ENCODE data around the gene FXN. TPM values are rescaled to one million over a fixed set of nuclear protein-coding genes. Genes with fewer than 3 reads are reported as not detected.

FXN gene
- total RNA-seq, 5 donors from 2014 or later (not counting 1 experiment from before 2014, with no cell fraction given), result 13.1 to 20.3 (median 15.9) TPM

DNA sequence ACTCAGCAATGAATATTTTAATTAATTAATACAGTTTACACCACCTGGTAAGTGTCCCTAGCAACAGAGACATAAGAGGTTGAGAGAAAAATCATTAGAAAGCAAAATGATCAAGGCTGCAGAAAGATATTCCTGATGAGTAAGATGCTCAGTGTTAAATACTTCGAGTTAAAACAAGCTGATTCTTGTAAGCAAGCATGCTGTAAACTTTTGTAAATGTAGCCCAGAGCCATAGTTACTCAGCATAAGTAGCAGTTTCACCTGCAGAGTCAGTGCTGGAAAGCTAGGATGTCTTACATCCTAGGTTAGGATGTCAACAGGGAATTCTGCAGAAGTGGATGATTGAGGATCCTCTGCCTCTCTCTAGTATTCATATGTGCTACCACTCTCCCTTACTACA is 25.8 kb upstream of the FXN start:
- ChIA-PET POLR2A (no interaction called here), CTCF (interaction anchor here (0.9 to 1.5 kb wide), 4 partner anchors 10 to 13 kb away, joined by 3 to 6 read pairs (median 5); no protein-coding TSS in a partner anchor)
- H3K4me3 Mint-ChIP-seq, result no peak overlapping the region

DNA sequence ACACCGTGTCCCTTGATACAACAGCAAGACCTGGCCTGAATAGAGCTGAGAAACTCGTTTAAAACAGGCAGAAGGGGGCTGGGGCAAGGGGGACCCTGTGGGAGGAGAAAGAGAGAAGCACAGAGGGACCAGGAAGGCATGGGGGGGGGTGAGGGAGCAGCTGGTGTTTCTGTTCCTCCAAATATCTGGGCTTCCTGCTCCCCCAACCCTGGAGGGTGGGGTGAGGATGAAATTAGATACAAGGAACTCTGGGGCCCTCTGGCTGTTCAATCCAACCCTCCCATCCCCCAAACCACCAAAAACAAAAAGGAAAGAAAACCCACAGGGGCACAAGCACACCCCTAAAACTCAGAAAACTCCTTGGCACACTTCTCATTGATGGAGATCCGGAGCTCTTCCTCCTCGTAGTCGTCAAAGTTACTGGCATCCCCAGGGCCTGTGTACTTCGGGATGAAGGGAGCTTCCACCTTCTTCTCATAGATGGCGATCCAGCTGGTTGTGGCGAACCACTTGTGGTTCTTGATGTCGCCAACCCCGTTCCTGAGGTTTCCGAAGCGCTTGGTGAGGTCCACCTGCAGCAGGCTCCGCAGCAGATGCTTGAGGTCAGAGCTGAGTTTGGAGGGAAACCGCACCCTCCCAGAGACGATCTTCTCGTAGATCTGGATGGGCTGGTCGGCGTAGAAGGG is 22.7 kb upstream of the FXN start:
- POLR2A ChIA-PET, result interaction anchor here in 1 of 2 donors (0.7 kb wide), 1 partner anchor 657 kb away, joined by 3 read pairs; the partner anchor contains the start of gene PGM5

More for the DNA sequence above, 25.8 kb upstream of the FXN start:
- Histone ChIP-seq H3K27ac (ENCODE audit: low read length) (no peak overlapping the region), H3K36me3 (ENCODE audit: control insufficient read depth in 2 of 2, extremely low read depth in 1 of 2, insufficient read depth in 1 of 2, low read length in 1 of 2) (no peaks in the 10 kb centered on the region), H3K9me3 (no peaks in the 10 kb centered on the region), H3K4me1 (ENCODE audit: control insufficient read depth in 1 of 2, extremely low read depth in 1 of 2, insufficient read depth in 2 of 2, low read length in 2 of 2) (peaks cover 0 to 9% of the 10 kb centered on the region in 2 experiments), H3K27me3 (replicated peaks in 1 of 2; ENCODE audit: control insufficient read depth in 2 of 2, extremely low read depth in 1 of 2, insufficient read depth in 2 of 2, low read length in 1 of 2) (peaks cover 0 to 27% of the 10 kb centered on the region in 2 experiments), H3K4me3 (ENCODE audit: control insufficient read depth in 1 of 2, extremely low read depth in 1 of 2, low read length in 1 of 2) (no peak overlapping the region)
- Mint-ChIP-seq H3K27me3 (peaks cover 19 to 22% of the 10 kb centered on the region in 2 donors), H3K27ac (no peak overlapping the region), H3K36me3 (no peaks in the 10 kb centered on the region), H3K4me1 (peaks cover 7 to 13% (median 8%) of the 10 kb centered on the region in 3 donors), H3K9me3 (no peaks in the 10 kb centered on the region)
- WGBS (ENCODE audit: insufficient coverage), result 71% methylated on average over 1 of the region's 1 CpG
- ATAC-seq (replicated peaks in 1 of 4), result no peak
- DNase-seq, result no peak

DNA sequence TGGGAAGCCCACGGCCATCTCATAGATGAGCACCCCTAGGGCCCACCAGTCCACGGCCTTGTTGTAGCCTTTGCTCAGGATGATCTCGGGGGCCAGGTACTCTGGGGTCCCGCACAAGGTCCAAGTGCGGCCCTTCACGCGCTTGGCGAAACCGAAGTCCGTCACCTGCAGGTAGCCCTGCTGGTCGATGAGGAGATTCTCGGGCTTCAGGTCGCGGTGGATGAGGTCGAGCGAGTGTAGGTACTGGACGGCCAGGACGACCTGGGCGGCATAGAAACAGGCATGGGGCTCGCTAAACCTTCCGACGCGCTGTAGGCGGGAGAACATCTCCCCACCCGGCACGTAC is 22.2 kb upstream of the FXN start:
- Mint-ChIP-seq H3K36me3 (no peaks in the 10 kb centered on the region), H3K27me3 (peaks cover 19 to 22% of the 10 kb centered on the region in 2 donors), H3K27ac (no peak overlapping the region), H3K4me1 (peaks cover 7 to 16% (median 11%) of the 10 kb centered on the region in 3 donors), H3K4me3 (peak overlapping the region in 1 of 3 donors; percentile 37), H3K9me3 (no peaks in the 10 kb centered on the region)
- 89% methylated on average over 21 of the region's 26 CpGs for WGBS (ENCODE audit: insufficient coverage)
- ChIA-PET POLR2A (interaction anchor here in 1 of 2 donors (0.7 kb wide), 1 partner anchor 657 kb away, joined by 3 read pairs; the partner anchor contains the start of gene PGM5), CTCF (no interaction called here)
- H3K27me3 ChIP-seq (replicated peaks in 1 of 2; ENCODE audit: control insufficient read depth in 2 of 2, extremely low read depth in 1 of 2, insufficient read depth in 2 of 2, low read length in 1 of 2), result peaks cover 0 to 25% of the 10 kb centered on the region in 2 experiments
- no peaks in the 10 kb centered on the region for H3K9me3 ChIP-seq
- DNase-seq (no peak), ATAC-seq (replicated peaks in 1 of 4) (no peak)
- no peaks in the 10 kb centered on the region for H3K36me3 ChIP-seq (ENCODE audit: control insufficient read depth in 2 of 2, extremely low read depth in 1 of 2, insufficient read depth in 1 of 2, low read length in 1 of 2)
- no peak overlapping the region for H3K27ac ChIP-seq (ENCODE audit: low read length)
- no peak overlapping the region for H3K4me3 ChIP-seq (ENCODE audit: control insufficient read depth in 1 of 2, extremely low read depth in 1 of 2, low read length in 1 of 2)
- H3K4me1 ChIP-seq (ENCODE audit: control insufficient read depth in 1 of 2, extremely low read depth in 1 of 2, insufficient read depth in 2 of 2, low read length in 2 of 2), result peaks cover 0 to 9% of the 10 kb centered on the region in 2 experiments

More for the DNA sequence above, 22.7 kb upstream of the FXN start:
- Histone ChIP-seq H3K4me1 (ENCODE audit: control insufficient read depth in 1 of 2, extremely low read depth in 1 of 2, insufficient read depth in 2 of 2, low read length in 2 of 2) (peaks cover 0 to 9% of the 10 kb centered on the region in 2 experiments), H3K9me3 (no peaks in the 10 kb centered on the region), H3K27me3 (replicated peaks in 1 of 2; ENCODE audit: control insufficient read depth in 2 of 2, extremely low read depth in 1 of 2, insufficient read depth in 2 of 2, low read length in 1 of 2) (peaks cover 0 to 25% of the 10 kb centered on the region in 2 experiments), H3K27ac (ENCODE audit: low read length) (no peak overlapping the region), H3K36me3 (ENCODE audit: control insufficient read depth in 2 of 2, extremely low read depth in 1 of 2, insufficient read depth in 1 of 2, low read length in 1 of 2) (no peaks in the 10 kb centered on the region), H3K4me3 (ENCODE audit: control insufficient read depth in 1 of 2, extremely low read depth in 1 of 2, low read length in 1 of 2) (no peak overlapping the region)
- CTCF ChIA-PET, result interaction anchor here (0.6 to 1.1 kb wide), 3 partner anchors 10 to 16 kb away, joined by 5 to 7 read pairs (median 6); no protein-coding TSS in a partner anchor
- WGBS (ENCODE audit: insufficient coverage), result 4% methylated on average over 16 of the region's 18 CpGs
- no peaks in the 10 kb centered on the region for H3K36me3 Mint-ChIP-seq
- no peaks in the 10 kb centered on the region for H3K9me3 Mint-ChIP-seq
- H3K27me3 Mint-ChIP-seq, result peaks cover 19 to 22% of the 10 kb centered on the region in 2 donors
- DNase-seq (peak in 2 of 35 experiments; percentile 2 to 6), ATAC-seq (replicated peaks in 1 of 4) (no peak)
- H3K27ac Mint-ChIP-seq, result no peak overlapping the region
- H3K4me3 Mint-ChIP-seq, result peak overlapping the region in 1 of 3 donors; percentile 37
- H3K4me1 Mint-ChIP-seq, result peaks cover 7 to 13% (median 8%) of the 10 kb centered on the region in 3 donors

DNA sequence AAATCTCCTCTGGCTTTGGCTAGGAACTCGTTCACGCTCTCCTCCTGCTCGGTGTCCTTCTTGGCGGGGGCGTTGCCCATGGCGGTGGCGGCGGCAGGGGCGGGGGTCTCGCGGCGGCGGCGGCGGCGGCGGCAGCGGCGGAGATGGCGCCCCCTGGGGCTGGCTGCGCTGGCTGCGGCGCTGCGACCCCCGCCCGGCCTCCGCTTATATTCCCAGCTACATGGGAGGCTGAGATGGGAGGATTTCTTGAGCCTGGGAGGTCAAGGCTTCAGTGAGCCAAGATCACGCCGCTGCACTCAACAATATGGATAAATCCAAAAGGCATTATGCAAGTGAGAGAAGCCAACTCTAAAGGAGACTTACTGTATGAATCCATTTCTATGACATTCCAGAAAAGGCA is 21.5 kb upstream of the FXN start, which contains the start of gene PRKACG:
Gene PRKACG (minus strand): TSS at position 101 of the 400 bp plus-strand sequence. CDS start 21 bp downstream, at position 80.
- ChIA-PET POLR2A (no interaction called here), CTCF (no interaction called here)
- ATAC-seq (replicated peaks in 1 of 4) (no peak), DNase-seq (no peak)
- peaks cover 0 to 25% of the 10 kb centered on the region in 2 experiments for H3K27me3 ChIP-seq (replicated peaks in 1 of 2; ENCODE audit: control insufficient read depth in 2 of 2, extremely low read depth in 1 of 2, insufficient read depth in 2 of 2, low read length in 1 of 2)
- 98% methylated on average over 8 of the region's 29 CpGs for WGBS (ENCODE audit: insufficient coverage)
- H3K36me3 ChIP-seq (ENCODE audit: control insufficient read depth in 2 of 2, extremely low read depth in 1 of 2, insufficient read depth in 1 of 2, low read length in 1 of 2), result no peaks in the 10 kb centered on the region
- no peaks in the 10 kb centered on the region for H3K9me3 Mint-ChIP-seq
- H3K27me3 Mint-ChIP-seq, result peaks cover 19 to 22% of the 10 kb centered on the region in 2 donors
- no peaks in the 10 kb centered on the region for H3K36me3 Mint-ChIP-seq
- no peak within 1 kb of the TSS for H3K27ac ChIP-seq (ENCODE audit: low read length)
- no peak within 1 kb of the TSS for H3K27ac Mint-ChIP-seq
- peaks cover 0 to 13% of the 10 kb centered on the region in 2 experiments for H3K4me1 ChIP-seq (ENCODE audit: control insufficient read depth in 1 of 2, extremely low read depth in 1 of 2, insufficient read depth in 2 of 2, low read length in 2 of 2)
- H3K4me3 ChIP-seq (ENCODE audit: control insufficient read depth in 1 of 2, extremely low read depth in 1 of 2, low read length in 1 of 2), result no peak within 1 kb of the TSS
- H3K4me3 Mint-ChIP-seq, result peak within 1 kb of the TSS in 1 of 3 donors; percentile 37
- peaks cover 11 to 23% (median 17%) of the 10 kb centered on the region in 3 donors for H3K4me1 Mint-ChIP-seq
- no peaks in the 10 kb centered on the region for H3K9me3 ChIP-seq

DNA sequence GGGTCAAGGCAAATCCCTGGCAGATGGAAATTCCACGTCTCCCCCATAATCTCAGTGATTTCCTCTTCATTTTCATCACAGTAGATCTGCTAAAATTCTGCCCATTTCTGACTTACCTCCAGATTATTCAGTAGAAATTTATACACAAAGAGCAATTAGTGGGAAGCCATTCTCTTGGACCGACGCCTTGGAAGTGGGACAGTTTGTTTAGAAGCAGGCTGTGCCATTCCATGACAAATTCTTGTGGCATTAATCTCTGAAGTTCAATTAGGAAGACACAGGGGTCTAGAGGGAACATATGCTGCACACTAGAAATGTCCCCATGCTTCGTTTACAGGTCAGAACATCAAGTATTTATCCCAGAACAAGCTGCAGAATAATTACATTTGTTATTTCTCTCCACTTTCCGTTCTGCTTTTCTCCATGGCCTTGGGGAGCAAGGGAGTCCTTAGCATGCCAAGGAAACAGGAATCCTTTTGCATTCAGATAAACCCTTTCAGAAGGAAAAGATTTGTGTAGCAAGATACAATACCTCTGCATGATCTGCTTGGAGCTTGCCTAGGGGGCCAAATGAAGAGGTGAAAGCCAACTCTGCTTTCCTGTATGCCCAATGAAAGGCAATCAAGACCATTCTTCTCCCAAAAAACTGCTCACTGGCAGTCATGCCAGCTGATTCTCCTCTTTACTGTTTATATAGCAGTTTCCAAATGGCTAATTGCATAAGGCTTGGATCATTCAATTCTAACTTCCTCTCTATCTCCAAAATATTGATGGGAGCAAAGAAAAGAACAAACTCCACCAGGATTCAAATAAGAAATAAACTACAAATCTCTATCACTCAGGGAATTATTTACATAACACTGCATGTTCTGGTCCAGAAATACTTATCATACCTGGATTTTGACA is 19.1 kb upstream of the FXN start:
- ChIA-PET POLR2A (no interaction called here), CTCF (no interaction called here)

DNA sequence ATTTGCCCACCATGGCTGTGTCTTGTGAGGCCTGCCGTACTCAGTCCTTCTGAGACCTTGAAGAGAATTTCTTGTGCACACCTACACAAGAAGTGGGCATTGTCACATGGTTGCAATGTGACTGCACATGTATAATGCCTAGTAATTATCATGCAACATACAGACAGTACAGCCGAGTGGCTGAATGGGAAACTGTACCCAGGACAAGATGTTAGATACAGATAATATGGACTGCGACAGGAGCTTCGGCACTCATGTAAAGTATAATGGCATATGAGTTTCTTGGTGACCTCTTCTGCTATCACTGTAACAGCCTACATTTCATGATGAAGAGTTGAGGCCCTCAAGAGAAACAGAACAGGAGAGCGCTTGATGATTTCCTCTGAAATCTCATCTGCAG is 16.8 kb upstream of the FXN start:
- no peak overlapping the region for H3K4me3 ChIP-seq (ENCODE audit: control insufficient read depth in 1 of 2, extremely low read depth in 1 of 2, low read length in 1 of 2)
- ChIA-PET CTCF (no interaction called here), POLR2A (no interaction called here)
- H3K36me3 Mint-ChIP-seq, result no peaks in the 10 kb centered on the region
- no peaks in the 10 kb centered on the region for H3K27me3 Mint-ChIP-seq
- ATAC-seq (replicated peaks in 1 of 4), result no peak
- no CpG with 5 or more reads among the region's 5 CpGs for WGBS (ENCODE audit: insufficient coverage)
- H3K4me1 ChIP-seq (ENCODE audit: control insufficient read depth in 1 of 2, extremely low read depth in 1 of 2, insufficient read depth in 2 of 2, low read length in 2 of 2), result peaks cover 8 to 22% of the 10 kb centered on the region in 2 experiments
- no peak overlapping the region for H3K27ac ChIP-seq (ENCODE audit: low read length)
- no peaks in the 10 kb centered on the region for H3K36me3 ChIP-seq (ENCODE audit: control insufficient read depth in 2 of 2, extremely low read depth in 1 of 2, insufficient read depth in 1 of 2, low read length in 1 of 2)
- peak overlapping the region in 1 of 3 donors; percentile 14 for H3K4me3 Mint-ChIP-seq
- H3K4me1 Mint-ChIP-seq, result peaks cover 22 to 42% (median 37%) of the 10 kb centered on the region in 3 donors
- peaks cover 0 to 4% of the 10 kb centered on the region in 2 experiments for H3K27me3 ChIP-seq (replicated peaks in 1 of 2; ENCODE audit: control insufficient read depth in 2 of 2, extremely low read depth in 1 of 2, insufficient read depth in 2 of 2, low read length in 1 of 2)
- H3K9me3 Mint-ChIP-seq, result no peaks in the 10 kb centered on the region
- H3K9me3 ChIP-seq, result no peaks in the 10 kb centered on the region
- DNase-seq, result no peak
- H3K27ac Mint-ChIP-seq, result peak overlapping the region; percentile 24 to 29

More for the DNA sequence above, 19.1 kb upstream of the FXN start:
- H3K9me3 ChIP-seq, result no peaks in the 10 kb centered on the region
- 77% methylated on average over 4 of the region's 5 CpGs for WGBS (ENCODE audit: insufficient coverage)
- peaks cover 0 to 22% of the 10 kb centered on the region in 2 experiments for H3K27me3 ChIP-seq (replicated peaks in 1 of 2; ENCODE audit: control insufficient read depth in 2 of 2, extremely low read depth in 1 of 2, insufficient read depth in 2 of 2, low read length in 1 of 2)
- Mint-ChIP-seq H3K36me3 (no peaks in the 10 kb centered on the region), H3K4me3 (no peak overlapping the region), H3K4me1 (peaks cover 29 to 43% (median 42%) of the 10 kb centered on the region in 3 donors), H3K27ac (no peak overlapping the region), H3K27me3 (peaks cover 15 to 17% of the 10 kb centered on the region in 2 donors), H3K9me3 (no peaks in the 10 kb centered on the region)
- H3K4me3 ChIP-seq (ENCODE audit: control insufficient read depth in 1 of 2, extremely low read depth in 1 of 2, low read length in 1 of 2), result no peak overlapping the region
- DNase-seq (no peak), ATAC-seq (replicated peaks in 1 of 4) (no peak)
- peaks cover 8 to 31% of the 10 kb centered on the region in 2 experiments for H3K4me1 ChIP-seq (ENCODE audit: control insufficient read depth in 1 of 2, extremely low read depth in 1 of 2, insufficient read depth in 2 of 2, low read length in 2 of 2)
- H3K36me3 ChIP-seq (ENCODE audit: control insufficient read depth in 2 of 2, extremely low read depth in 1 of 2, insufficient read depth in 1 of 2, low read length in 1 of 2), result no peaks in the 10 kb centered on the region
- no peak overlapping the region for H3K27ac ChIP-seq (ENCODE audit: low read length)
